ENCODE data around the gene IFI27L1.
"Not testable (repeated sequence)": the region's sequence is repeated elsewhere in the genome, so short reads cannot be mapped to it uniquely, and the experiment has no call there.

The IFI27L1 gene

GRCh38 chr14:94048691-94049624 is 32.2 kb upstream of the IFI27L1 start:
- peak; percentile 53 for DNase-seq

- no peak for DNase-seq
Measured at GRCh38 chr14:94049625-94050023, 31.5 kb upstream of the IFI27L1 start.

- DNase-seq: peak; percentile 50
Measured at GRCh38 chr14:94050231-94050880, 30.8 kb upstream of the IFI27L1 start.

GRCh38 chr14:94051115-94051514 is 30.0 kb upstream of the IFI27L1 start:
- peak; percentile 28 for DNase-seq

- DNase-seq: peak; percentile 48
Measured at GRCh38 chr14:94051779-94052178, 29.3 kb upstream of the IFI27L1 start.

GRCh38 chr14:94052199-94052598 is 28.9 kb upstream of the IFI27L1 start:
- peak; percentile 42 for DNase-seq

GRCh38 chr14:94052662-94053061 is 28.4 kb upstream of the IFI27L1 start:
- peak; percentile 28 for DNase-seq

- peak; percentile 49 for DNase-seq
Measured at GRCh38 chr14:94054401-94054800, 26.7 kb upstream of the IFI27L1 start.

- DNase-seq: peak; percentile 42
Measured at GRCh38 chr14:94054936-94055335, 26.2 kb upstream of the IFI27L1 start.

GRCh38 chr14:94056579-94057308 is 24.4 kb upstream of the IFI27L1 start:
- DNase-seq: peak; percentile 61

- no peak for DNase-seq
Measured at GRCh38 chr14:94058128-94058673, 22.9 kb upstream of the IFI27L1 start.

GRCh38 chr14:94058674-94059138 is 22.4 kb upstream of the IFI27L1 start:
- DNase-seq: no peak

GRCh38 chr14:94059998-94060397 is 21.1 kb upstream of the IFI27L1 start:
- DNase-seq: peak; percentile 47

- DNase-seq: no peak
Measured at GRCh38 chr14:94062344-94062940, 18.7 kb upstream of the IFI27L1 start.

- no peak for DNase-seq
Measured at GRCh38 chr14:94066089-94066676, 14.9 kb upstream of the IFI27L1 start.

GRCh38 chr14:94072076-94072475 is 9.0 kb upstream of the IFI27L1 start:
- not testable (repeated sequence) for DNase-seq

GRCh38 chr14:94074534-94074933 is 6.6 kb upstream of the IFI27L1 start:
- DNase-seq: no peak

- DNase-seq: no peak
Measured at GRCh38 chr14:94075008-94075407, 6.1 kb upstream of the IFI27L1 start.

- no peak for DNase-seq
Measured at GRCh38 chr14:94077111-94077821, 3.8 kb upstream of the IFI27L1 start.

- DNase-seq: no peak
Measured at GRCh38 chr14:94077823-94078222, 3.3 kb upstream of the IFI27L1 start.

- DNase-seq: no peak
Measured at GRCh38 chr14:94079891-94080620, 1.1 kb upstream of the IFI27L1 start.

Data from activated CD8-positive, alpha-beta memory T cell treated with anti-CD3 and anti-CD28 coated beads for 24 hours (primary cell).